Vagina (tissue), 2 donors: ENCODE measurements around the gene MMP2. TPM values are rescaled to one million over a fixed set of nuclear protein-coding genes. Genes with fewer than 3 reads are reported as not detected.
A peak's percentile ranks its signal among the peaks of the same experiment; 100 is the strongest.

Source experiments
- DNase-seq, 2 donors: peaks; one replicate each; pipeline ENCODE4 v3.0.0-alpha.2; 2017; ENCODE audit errors: extremely low spot score in 2 of 2
- H3K27ac ChIP-seq: fragments of 200-600 bp; sonication (generic); one replicate; pipeline ENCODE4 v1.5.1; 2019
- H3K27me3 ChIP-seq: fragments of 200-600 bp; sonication (generic); one replicate; pipeline ENCODE4 v1.5.1; 2019
- H3K36me3 ChIP-seq, 2 donors: fragments of 200-600 bp; sonication (generic); one replicate each; pipeline ENCODE4 v1.5.1; 2017 to 2019
- H3K4me1 ChIP-seq: fragments of 200-600 bp; sonication (generic); one replicate; pipeline ENCODE4 v1.5.1; 2019
- H3K4me3 ChIP-seq, 2 donors: fragments of 200-600 bp; sonication (generic); 1 replicate in 1 of 2; 2 replicates in 1 of 2; pipeline ENCODE4 v1.5.1; 2016 to 2019
- H3K9me3 ChIP-seq: fragments of 200-600 bp; sonication (generic); one replicate; pipeline ENCODE4 v1.5.1; 2019
- POLR2A ChIP-seq, 2 donors: fragments of 450-650 bp; IDR thresholded peaks; one replicate each; pipeline ENCODE4 v1.6.1; 2017; ENCODE audit warnings: antibody characterized with exemption in 2 of 2, mild to moderate bottlenecking in 2 of 2, moderate library complexity in 2 of 2
- POLR2AphosphoS5 ChIP-seq, 2 donors: sonication (generic); formaldehyde crosslinking; IDR thresholded peaks; one replicate each; pipeline ENCODE4 v1.9.0; 2017; ENCODE audit warnings: antibody characterized with exemption in 2 of 2, mild to moderate bottlenecking in 2 of 2, low read depth in 1 of 2; ENCODE audit not compliant: insufficient read depth in 1 of 2
- intact Hi-C: fragments of 100-400 bp; cut with DNase I; formaldehyde crosslinking; loops from one replicate; pipeline ENCODE4 v1.15.1; 2023
- total RNA-seq: library from RNA; depleted of rRNA; stranded (reverse); fragments of >200 nt; gene quantifications from one replicate; pipeline ENCODE4 v1.2.3, GENCODE V29; 2016
- TF ChIP-seq, protein P1 (sequence below), 3 experiments: fragments of 450-650 bp in 2 of 3; fragments of 200-600 bp in 1 of 3; sonication (generic) in 1 of 3; IDR thresholded peaks; one replicate each; pipeline ENCODE4 v1.5.1; 2017 to 2019; ENCODE audit warnings: antibody characterized with exemption in 3 of 3, mild to moderate bottlenecking in 2 of 3, moderate library complexity in 2 of 3

Gene MMP2
- total RNA-seq, 1 donor from 2014 or later: 296 TPM

- Histone ChIP-seq H3K4me3 (peak overlapping the region in 1 of 2 donors; percentile 16), H3K36me3 (peaks cover 0 to 57% of the 10 kb centered on the region in 2 donors), H3K9me3 (no peaks in the 10 kb centered on the region), H3K27ac (peak overlapping the region; percentile 94), H3K4me1 (peaks cover 67% of the 10 kb centered on the region), H3K27me3 (no peaks in the 10 kb centered on the region)
- no peak for DNase-seq
- intact Hi-C loops: no loop called here
- TF ChIP-seq POLR2AphosphoS5 (IDR thresholded peaks at IDR 0.05; ENCODE audit: insufficient read depth in 1 of 2, low read depth in 1 of 2) (peak; percentile 33 to 71), POLR2A (IDR thresholded peaks at IDR 0.05) (no peak)
Measured at GRCh38 chr16:55487048-55487803, 8.2 kb downstream of the MMP2 start.

GRCh38 chr16:55488306-55488705 lies 9.3 kb downstream of the MMP2 start:
- peaks cover 61% of the 10 kb centered on the region for H3K4me1 ChIP-seq
- intact Hi-C loops: no loop called here

DNA sequence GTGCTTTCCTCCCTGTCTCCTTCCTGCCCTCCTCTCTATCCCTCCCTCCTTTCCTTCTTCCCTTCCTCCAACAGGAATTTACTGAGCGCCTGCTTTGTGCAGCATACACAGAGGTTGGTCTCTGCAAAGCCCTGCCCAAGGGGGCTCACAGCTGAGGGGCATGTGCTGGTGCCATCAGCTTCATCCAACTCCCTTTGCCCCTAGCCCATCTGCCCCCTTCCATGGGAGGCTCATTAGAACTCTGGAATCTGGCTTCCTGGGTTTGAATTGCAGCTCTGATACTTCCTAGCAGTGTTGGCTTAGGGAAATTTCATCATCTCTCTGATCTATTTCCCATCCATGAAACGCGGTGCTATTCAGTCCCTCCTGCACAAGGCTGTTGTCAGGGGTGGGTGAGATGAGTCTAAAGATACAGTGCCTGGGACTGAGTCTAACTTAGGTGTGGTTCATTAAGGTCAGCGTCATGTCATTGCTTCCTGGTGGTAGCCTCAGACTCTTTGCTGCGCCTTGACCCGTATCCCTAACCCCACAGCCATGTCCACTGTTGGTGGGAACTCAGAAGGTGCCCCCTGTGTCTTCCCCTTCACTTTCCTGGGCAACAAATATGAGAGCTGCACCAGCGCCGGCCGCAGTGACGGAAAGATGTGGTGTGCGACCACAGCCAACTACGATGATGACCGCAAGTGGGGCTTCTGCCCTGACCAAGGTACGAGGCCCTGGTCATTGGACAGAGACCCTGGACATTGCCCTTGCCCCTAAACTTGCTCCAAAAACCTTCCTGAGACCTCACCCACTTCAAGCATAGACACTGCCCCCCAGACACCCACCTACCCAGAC lies 10.3 kb downstream of the MMP2 start:
- intact Hi-C loops: no loop called here
- H3K27ac ChIP-seq: peak overlapping the region; percentile 94
- no peak for DNase-seq
- H3K9me3 ChIP-seq: no peaks in the 10 kb centered on the region
- peaks cover 0 to 53% of the 10 kb centered on the region in 2 donors for H3K36me3 ChIP-seq
- no peak overlapping the region for H3K4me3 ChIP-seq
- H3K4me1 ChIP-seq: peaks cover 61% of the 10 kb centered on the region
- H3K27me3 ChIP-seq: no peaks in the 10 kb centered on the region
- TF ChIP-seq POLR2AphosphoS5 (IDR thresholded peaks at IDR 0.05; ENCODE audit: insufficient read depth in 1 of 2, low read depth in 1 of 2) (no peak), POLR2A (IDR thresholded peaks at IDR 0.05) (no peak)
- TF ChIP-seq, protein P1, sequence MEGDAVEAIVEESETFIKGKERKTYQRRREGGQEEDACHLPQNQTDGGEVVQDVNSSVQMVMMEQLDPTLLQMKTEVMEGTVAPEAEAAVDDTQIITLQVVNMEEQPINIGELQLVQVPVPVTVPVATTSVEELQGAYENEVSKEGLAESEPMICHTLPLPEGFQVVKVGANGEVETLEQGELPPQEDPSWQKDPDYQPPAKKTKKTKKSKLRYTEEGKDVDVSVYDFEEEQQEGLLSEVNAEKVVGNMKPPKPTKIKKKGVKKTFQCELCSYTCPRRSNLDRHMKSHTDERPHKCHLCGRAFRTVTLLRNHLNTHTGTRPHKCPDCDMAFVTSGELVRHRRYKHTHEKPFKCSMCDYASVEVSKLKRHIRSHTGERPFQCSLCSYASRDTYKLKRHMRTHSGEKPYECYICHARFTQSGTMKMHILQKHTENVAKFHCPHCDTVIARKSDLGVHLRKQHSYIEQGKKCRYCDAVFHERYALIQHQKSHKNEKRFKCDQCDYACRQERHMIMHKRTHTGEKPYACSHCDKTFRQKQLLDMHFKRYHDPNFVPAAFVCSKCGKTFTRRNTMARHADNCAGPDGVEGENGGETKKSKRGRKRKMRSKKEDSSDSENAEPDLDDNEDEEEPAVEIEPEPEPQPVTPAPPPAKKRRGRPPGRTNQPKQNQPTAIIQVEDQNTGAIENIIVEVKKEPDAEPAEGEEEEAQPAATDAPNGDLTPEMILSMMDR (IDR thresholded peaks at IDR 0.05): no peak

More at GRCh38 chr16:55488306-55488705, 9.3 kb downstream of the MMP2 start:
- no peaks in the 10 kb centered on the region for H3K9me3 ChIP-seq
- H3K36me3 ChIP-seq: peaks cover 0 to 57% of the 10 kb centered on the region in 2 donors
- peak overlapping the region; percentile 94 for H3K27ac ChIP-seq
- DNase-seq: no peak
- TF ChIP-seq, protein P1 (IDR thresholded peaks at IDR 0.05): no peak
- TF ChIP-seq POLR2A (IDR thresholded peaks at IDR 0.05) (no peak), POLR2AphosphoS5 (IDR thresholded peaks at IDR 0.05; ENCODE audit: insufficient read depth in 1 of 2, low read depth in 1 of 2) (no peak)
- H3K27me3 ChIP-seq: no peaks in the 10 kb centered on the region
- H3K4me3 ChIP-seq: no peak overlapping the region

DNA sequence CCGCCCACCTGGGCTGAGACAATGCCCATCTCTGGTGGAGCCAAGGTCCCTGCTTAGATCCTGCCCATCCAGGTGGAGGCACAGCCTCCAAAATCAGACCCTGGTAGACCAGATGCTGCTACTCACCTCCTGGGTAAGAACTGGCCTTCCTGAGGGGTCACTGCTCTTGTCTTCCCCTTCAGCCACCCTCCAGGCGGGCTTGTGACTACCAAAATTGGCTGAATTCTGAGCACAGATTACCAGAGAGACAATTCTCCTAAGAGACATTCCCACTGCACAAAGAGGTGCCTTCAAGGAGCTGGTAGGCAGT lies 10.9 kb downstream of the MMP2 start:
- TF ChIP-seq POLR2AphosphoS5 (IDR thresholded peaks at IDR 0.05; ENCODE audit: insufficient read depth in 1 of 2, low read depth in 1 of 2): no peak
- peaks cover 0 to 50% of the 10 kb centered on the region in 2 donors for H3K36me3 ChIP-seq
- intact Hi-C loops: no loop called here

DNA sequence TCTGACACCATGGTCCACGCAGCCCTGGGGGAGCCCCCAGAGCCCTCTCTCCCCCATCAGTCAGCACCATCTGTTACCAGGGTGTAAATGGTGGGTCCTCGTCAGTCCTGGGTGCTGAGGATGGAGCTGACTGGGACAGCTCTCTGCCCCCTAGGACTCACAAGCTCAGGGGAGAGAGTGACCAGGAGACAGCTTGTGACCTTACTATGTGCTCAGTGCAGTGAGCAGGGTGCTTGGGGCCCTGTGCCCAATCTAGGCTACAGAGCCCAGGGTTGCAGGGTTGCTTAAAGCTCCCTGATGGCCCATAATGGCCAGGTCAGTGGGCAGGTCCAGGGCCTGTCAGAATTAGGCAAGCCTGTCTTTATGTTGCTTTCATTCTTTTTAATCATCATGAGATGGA lies 11.3 kb downstream of the MMP2 start:
- no peak for TF ChIP-seq POLR2A (IDR thresholded peaks at IDR 0.05)
- TF ChIP-seq, protein P1 (IDR thresholded peaks at IDR 0.05): no peak
- TF ChIP-seq POLR2AphosphoS5 (IDR thresholded peaks at IDR 0.05; ENCODE audit: insufficient read depth in 1 of 2, low read depth in 1 of 2): peak in 1 of 2 donors; percentile 34
- DNase-seq: peak in 1 of 2 donors; percentile 87
- peak overlapping the region; percentile 94 for H3K27ac ChIP-seq

More for the DNA sequence above, 10.9 kb downstream of the MMP2 start:
- DNase-seq: no peak
- Histone ChIP-seq H3K4me1 (peaks cover 62% of the 10 kb centered on the region), H3K9me3 (no peaks in the 10 kb centered on the region), H3K27me3 (no peaks in the 10 kb centered on the region), H3K27ac (peak overlapping the region; percentile 94), H3K4me3 (no peak overlapping the region)

More for the DNA sequence above, 11.3 kb downstream of the MMP2 start:
- Histone ChIP-seq H3K4me1 (peaks cover 62% of the 10 kb centered on the region), H3K4me3 (no peak overlapping the region), H3K36me3 (peaks cover 0 to 46% of the 10 kb centered on the region in 2 donors), H3K9me3 (no peaks in the 10 kb centered on the region), H3K27me3 (no peaks in the 10 kb centered on the region)
- intact Hi-C loops: no loop called here
